Erythroblast (primary cell): ENCODE results near the gene ACADL.
A peak's percentile ranks its signal among the peaks of the same experiment; 100 is the strongest.

Experiments
- DNase-seq, 2 experiments: peaks; one replicate each; lab custom pipeline; 2025; lab: John Stamatoyannopoulos, UW
- GATA1 ChIP-seq: IDR thresholded peaks from 2 replicates; pipeline ENCODE4 v1.6.1; 2011; ENCODE audit warnings: low read depth, mild to moderate bottlenecking, control low read depth, low read length, moderate library complexity
- POLR2A ChIP-seq: IDR thresholded peaks from 2 replicates; pipeline ENCODE4 v1.6.1; 2011; ENCODE audit warnings: mild to moderate bottlenecking, low read length

The ACADL gene

DNA sequence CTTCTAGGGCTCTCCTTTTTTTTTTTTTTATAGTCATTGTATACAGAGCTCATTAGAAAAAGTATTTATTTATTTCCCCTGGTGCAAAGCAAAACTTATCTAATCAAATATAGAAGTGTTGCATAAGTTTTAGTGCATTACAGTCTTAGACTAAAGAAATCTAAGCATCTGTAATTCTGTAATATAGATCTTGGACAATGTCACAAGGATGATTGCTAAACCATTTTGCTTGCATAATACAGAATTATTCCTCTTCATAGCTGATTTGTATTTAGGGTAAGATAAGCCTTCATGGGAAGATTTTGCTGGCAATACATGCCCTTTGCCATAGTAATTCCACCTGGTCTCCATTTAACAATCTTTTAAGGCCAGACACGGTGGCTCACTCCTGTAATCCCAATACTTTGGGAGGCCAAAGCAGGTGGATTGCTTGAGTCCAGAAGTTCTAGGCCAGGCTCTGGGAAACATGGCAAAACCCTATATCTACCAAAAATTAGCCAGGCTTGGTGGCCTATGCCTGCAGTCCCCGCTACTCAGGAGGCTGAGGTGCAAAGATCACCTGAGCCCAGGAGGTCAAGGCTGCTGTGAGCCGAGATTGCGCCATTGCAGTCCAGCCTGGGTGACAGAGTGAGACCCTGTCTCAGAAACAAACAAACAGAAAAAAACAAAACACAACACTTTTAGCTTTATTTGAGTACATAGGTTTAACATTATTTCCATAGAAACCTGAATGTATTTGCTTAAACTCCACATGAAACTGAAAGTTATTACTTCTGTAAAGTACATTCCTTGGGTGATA is 2.2 kb upstream of the ACADL start:
- TF ChIP-seq POLR2A (no peak), GATA1 (no peak)
- no peak for DNase-seq

DNA sequence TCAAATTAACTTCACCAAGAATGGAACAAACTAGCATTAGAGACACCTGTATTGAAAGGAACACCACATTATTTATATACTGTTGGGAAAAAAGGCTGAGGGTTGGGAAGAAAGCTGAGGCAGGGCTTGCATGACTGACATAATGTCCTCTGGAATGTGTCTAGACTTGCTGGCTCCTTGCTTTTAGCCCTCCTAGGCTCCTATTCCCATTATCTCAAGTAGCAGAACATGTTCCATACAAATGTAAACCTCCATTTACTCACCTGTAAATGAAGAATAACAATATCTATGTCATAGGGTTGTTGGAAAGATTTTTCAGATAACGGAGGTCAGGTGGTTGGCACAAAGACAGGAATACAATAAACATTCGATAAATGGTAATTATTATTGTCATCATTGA is 976 bp upstream of the ACADL start:
- no peak for DNase-seq
- TF ChIP-seq GATA1 (no peak), POLR2A (no peak)

DNA sequence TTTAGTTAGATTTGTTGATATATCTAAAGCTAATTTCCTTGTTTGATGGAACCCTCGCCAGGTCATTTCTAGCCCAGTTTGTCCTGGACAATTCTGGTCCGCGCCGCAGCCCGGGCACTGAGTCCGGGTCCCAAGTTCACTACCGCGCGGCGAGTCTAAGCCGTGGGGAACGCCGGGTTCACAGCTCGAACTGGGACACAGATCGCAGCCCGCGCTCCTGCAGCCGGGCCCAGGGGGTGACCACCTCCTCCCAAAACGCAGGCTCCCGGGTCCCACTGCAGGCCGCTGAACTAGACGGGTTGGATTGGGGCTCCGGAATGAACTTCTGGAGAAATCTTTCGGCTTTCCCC is 681 bp downstream of the ACADL start:
- TF ChIP-seq POLR2A = no peak
- TF ChIP-seq GATA1 = no peak
- no peak for DNase-seq

DNA sequence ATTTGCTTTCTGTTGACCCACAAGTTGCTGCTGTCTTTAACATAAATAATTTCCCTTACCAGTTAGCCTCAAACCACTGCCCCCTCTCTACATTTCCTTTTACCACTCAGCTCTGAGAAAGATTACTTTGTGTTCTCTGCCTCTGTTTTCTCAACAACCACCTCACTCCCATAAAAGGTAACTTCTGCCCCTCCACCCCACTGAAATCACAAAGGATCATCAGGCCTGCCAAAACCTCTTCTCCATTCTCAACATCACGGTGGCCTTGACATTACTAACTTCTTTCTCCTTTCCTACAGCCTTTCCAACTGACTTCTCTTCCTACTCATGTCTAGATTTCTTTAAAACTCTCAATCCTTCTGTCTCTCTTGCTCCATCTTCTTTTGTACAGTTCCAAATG is 10.1 kb downstream of the ACADL start:
- no peak for DNase-seq

DNA sequence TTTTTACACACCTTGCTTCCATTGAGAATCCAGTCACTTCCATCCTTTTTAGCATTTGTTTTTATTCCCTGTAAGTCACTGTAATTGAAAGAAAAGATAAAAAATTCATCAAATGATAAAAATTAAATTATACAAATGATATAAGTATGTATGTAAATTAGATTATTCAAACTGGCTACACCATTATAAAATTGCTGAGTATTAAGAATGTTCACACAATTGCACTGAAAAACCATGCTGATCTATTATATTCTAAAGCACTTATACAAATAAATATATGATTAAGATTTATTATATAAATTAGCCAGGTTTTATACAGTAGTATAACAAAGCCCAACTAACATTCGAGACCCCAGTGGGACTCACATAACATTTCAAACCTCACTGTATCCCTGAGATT is 15.1 kb downstream of the ACADL start:
- no peak for DNase-seq
- TF ChIP-seq GATA1 (no peak), POLR2A (no peak)

More for the DNA sequence above, 10.1 kb downstream of the ACADL start:
- TF ChIP-seq POLR2A (no peak), GATA1 (no peak)

DNA sequence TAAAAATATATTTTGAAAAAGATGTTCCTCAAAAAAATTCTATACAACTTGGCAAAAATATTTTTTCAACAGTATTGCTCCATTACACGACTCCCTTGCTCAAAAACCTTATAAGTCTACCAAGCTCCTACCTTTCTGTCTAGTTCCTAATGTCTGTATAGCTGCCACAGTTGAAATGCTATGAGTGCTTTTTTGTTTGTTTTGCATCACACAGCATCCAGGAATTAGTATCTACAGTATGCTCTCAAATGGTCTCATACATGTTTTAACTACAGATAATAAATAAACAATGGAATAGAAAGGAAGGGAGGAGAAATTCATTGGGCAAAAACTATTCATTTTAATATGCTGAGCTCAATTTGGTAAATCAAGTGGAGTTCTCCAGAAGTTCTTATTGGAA is 17.3 kb downstream of the ACADL start:
- TF ChIP-seq GATA1 (no peak), POLR2A (no peak)
- DNase-seq = no peak

DNA sequence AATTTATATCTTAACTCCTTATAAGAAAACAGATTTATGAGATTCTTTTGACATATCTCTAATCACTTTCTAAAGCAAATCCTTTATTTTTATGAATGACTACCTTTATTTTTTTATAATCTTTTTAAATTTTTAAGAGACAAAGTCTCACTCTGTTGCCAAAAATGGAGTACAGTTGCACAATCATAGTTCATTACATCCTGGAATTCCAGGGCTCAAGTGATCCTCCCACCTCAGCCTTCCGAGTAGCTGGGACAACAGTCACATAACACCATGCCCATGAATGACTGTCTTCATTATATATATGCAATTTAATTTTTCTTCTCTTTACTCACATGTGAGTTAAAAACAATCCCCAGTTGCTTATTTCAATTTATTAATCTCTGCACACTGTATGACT is 21.7 kb downstream of the ACADL start:
- TF ChIP-seq POLR2A = no peak
- no peak for TF ChIP-seq GATA1
- no peak for DNase-seq

DNA sequence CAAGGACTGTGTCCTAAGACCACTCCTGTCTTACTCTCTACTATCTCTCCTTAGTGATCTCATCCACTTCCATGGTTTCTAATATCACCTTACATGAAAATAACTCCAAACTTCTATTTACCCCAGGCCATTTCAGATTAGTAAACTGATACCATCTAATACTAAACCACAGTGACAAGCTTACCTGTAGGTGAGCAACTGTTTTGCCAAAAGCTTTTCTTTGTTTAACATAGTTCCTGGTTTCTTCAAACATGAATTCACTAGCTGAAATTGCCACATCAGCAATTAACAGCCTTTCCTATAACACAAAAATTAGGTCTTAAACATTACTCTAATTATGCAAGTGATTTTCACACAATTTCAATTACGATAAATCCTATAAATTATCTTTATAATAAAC is 22.1 kb downstream of the ACADL start:
- TF ChIP-seq POLR2A (no peak), GATA1 (no peak)
- no peak for DNase-seq

DNA sequence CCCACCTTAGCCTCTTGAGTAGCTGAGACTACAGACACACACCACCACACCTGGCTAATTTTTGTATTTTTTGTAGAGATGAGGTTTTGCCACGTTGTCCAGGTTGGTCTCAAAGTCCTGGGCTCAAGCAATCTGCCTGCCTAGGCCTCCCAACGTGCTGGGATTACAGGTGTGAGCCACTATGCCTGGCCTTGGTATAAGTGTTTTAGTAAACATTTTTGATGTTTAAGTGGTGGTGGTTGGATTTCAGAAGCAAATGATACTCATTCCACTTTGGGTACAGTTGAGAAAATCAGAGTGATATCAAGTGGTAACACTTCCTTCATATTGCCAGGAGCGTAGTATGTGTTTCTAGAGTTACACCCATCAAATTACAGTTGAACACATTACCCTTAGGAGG is 25.4 kb downstream of the ACADL start:
- no peak for TF ChIP-seq GATA1
- TF ChIP-seq POLR2A = no peak
- DNase-seq = no peak

DNA sequence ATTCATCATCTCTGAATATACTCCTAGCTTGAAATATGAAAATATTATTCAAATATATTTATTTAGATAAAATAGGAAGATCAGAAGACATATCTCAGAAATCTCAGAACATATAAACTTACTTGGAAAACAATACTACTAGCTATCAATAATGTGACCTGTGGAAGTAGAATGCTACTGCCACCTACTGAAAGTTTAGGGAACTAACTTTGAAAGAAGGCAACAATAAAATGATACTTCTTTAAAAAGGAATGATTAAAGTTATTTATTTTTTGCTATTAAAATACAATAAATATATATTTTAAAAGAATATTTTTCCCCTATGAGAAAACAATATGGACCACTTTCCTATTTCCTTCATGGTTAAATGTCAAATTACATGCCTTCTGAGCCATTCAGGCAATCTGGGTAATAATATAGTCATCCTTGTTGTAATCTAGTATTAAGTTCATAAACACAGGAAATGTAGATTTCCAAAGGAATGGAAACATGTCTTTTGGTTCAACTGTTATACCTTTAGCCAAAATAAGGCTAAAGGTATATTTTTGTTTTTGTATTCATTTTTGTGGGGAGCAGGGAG is 26.0 kb downstream of the ACADL start:
- DNase-seq = peak; percentile 27 to 64
- TF ChIP-seq GATA1 (no peak), POLR2A (no peak)

DNA sequence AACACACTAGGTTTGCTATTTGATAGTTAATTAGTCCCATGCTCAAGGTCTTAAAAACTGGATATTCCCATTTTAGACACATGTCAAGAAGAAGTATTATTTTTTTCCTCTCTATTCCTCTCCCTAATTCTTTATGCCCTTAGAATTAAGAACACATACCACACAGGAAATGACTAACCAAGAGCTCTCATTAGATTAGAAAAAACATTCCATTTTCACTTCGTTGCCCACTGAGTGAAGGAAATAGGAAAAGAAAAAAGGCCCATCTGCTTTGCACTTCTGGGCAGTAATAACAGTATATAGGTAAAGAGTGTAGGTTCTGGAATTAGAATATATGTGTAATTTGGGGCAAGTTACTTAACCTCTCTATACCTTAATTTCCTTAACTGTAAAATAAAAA is 26.9 kb downstream of the ACADL start:
- TF ChIP-seq GATA1 (no peak), POLR2A (no peak)
- DNase-seq = no peak

DNA sequence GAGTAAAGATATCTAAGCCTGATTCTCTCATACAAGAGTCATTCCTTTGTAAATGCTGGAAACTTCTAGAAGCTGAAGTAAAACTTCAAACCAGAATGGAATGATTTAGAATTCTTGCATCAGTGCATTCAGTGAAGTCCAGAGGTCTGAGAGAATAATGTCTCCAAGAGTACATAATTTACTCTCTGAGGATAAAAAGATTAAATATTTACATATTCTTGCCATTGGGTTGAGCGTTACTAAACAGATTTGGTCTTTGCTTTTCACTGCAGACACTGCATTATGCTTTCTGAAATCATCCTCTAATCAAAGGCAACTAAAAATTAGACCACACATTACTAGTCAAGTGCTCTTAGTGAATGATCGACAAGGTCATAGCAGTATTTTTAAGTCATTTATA is 27.5 kb downstream of the ACADL start:
- TF ChIP-seq POLR2A (no peak), GATA1 (no peak)
- DNase-seq = no peak

DNA sequence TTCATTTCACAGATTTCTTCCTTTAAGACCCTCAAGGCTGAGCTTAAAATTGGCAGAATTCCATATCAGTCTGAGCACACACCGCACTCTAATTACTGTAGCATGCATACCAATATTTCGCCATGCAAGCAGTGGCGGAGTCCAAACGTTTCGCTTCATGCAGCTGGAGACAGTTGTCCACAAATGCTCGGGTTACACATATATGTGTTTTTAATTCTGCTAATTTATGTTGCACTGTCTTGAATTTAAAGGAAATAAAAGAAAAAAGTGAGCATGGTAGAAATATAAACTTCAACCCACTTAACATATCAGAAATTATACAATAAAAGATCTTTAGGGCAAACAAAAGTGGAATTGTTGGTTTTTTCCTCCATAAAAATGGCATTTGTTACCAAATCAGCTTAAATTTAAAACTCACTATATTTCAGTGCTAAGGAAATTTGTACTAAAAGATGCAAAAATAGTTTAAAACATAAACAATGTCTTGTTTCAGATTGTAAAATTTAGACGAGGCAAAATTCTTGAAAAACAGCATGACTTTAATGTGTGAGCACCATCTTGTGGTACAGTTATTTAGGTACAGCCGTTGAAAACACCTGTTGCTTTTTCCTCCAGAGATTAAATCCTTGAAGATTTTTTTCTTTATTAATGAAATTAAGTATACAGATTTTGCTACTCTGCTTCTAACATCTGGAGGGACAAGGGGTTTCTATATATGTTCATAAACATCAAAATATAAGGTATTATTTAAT is 30.0 kb downstream of the ACADL start:
- TF ChIP-seq POLR2A (no peak), GATA1 (no peak)
- DNase-seq = peak; percentile 54 to 73

DNA sequence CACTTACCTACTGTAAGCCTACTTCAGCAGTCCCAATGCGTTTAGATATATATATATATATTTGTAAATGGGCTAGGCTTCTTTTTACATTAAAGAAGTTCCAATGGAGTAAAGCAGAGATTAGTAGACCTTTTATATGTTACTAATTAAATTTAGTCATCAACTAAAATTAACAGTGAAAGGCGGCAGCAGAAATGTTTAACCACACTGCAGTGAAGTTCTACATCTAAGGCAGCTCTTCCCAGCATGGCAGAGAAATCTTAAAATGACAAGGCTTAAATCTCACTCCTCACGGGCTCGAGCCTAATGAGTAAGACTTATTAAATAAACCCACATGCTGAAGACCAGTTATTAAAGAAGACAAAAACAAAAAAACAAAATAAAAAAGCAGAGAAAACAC is 34.9 kb downstream of the ACADL start:
- TF ChIP-seq GATA1 (no peak), POLR2A (no peak)
- DNase-seq = no peak
